ENCODE measurements around the gene DHRS12. TPM values are rescaled to one million over a fixed set of nuclear protein-coding genes. Genes with fewer than 3 reads are reported as not detected.

The DHRS12 gene
- polyA plus RNA-seq, 2 donors = 9.5 to 11.7 TPM

DNA sequence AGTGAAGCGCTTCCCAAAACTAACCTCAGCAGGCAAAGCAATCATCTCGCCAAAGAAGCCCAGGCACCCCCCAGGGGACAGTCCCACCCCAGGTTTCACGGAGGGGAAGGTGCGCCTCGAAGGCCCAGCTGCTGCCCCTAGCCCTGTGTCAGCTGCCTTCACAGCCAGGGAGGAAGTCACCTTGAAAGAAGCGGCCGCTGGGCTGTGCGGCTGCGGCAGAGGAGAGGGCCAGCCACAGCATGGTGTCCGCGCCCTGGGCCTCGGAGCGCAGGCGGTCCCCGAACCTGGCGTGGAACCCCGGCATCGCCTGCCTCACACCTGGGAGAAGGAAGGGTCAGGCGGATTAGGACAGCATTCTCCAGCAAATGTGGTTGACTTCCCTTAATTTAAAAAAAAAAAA lies 35.0 kb downstream of the DHRS12 start:
- H3K4me3 ChIP-seq (ENCODE audit: low read depth in 1 of 2, low read length in 2 of 2) = no peak overlapping the region
- no peaks in the 10 kb centered on the region for H3K9me3 ChIP-seq (ENCODE audit: control insufficient read depth in 2 of 2, insufficient read depth in 1 of 2, low read depth in 1 of 2, low read length in 1 of 2)
- peaks cover 0 to 13% of the 10 kb centered on the region in 2 donors for H3K36me3 ChIP-seq (ENCODE audit: control insufficient read depth in 2 of 2, insufficient read depth in 2 of 2, low read length in 1 of 2)
- WGBS, 2 donors = 95% methylated on average over 19 of the region's 19 CpGs
- H3K27me3 ChIP-seq (ENCODE audit: control insufficient read depth in 1 of 2, insufficient read depth in 2 of 2, low read length in 2 of 2) = no peaks in the 10 kb centered on the region
- H3K4me1 ChIP-seq (ENCODE audit: control insufficient read depth in 2 of 2, insufficient read depth in 2 of 2, low read length in 1 of 2) = peaks cover 2 to 7% of the 10 kb centered on the region in 2 donors
- H3K27ac ChIP-seq (ENCODE audit: low read depth in 2 of 2, low read length in 1 of 2) = no peak overlapping the region

DNA sequence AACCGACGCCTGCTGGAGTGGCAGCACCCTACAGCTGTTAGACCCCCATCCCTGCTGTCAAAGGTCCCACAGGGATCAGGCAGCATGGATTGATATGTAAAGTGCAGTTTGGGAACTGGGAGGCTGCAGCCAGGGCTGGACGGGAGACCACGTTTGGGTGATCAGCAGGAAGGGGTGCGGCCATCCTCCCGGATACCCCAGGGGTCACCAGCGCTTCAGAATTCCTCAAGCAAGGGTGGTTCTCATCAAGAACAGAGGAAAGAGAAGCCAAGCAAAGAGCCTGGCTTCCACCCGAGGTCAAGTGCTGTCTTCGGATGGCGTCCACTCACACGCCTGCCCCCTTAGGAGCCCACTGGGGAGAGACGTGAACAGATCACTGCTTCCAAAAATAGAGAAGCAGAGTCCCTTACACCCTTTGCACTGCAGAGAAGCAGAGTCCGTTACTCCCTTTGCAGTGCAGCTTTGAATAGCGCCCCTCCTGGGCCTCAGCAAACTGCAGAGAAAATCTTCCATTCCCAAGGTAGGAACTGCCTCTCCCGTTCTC lies 35.5 kb downstream of the DHRS12 start:
- no peaks in the 10 kb centered on the region for H3K27me3 ChIP-seq (ENCODE audit: control insufficient read depth in 1 of 2, insufficient read depth in 2 of 2, low read length in 2 of 2)
- no peak overlapping the region for H3K4me3 ChIP-seq (ENCODE audit: low read depth in 1 of 2, low read length in 2 of 2)
- peaks cover 0 to 13% of the 10 kb centered on the region in 2 donors for H3K36me3 ChIP-seq (ENCODE audit: control insufficient read depth in 2 of 2, insufficient read depth in 2 of 2, low read length in 1 of 2)
- peaks cover 2 to 7% of the 10 kb centered on the region in 2 donors for H3K4me1 ChIP-seq (ENCODE audit: control insufficient read depth in 2 of 2, insufficient read depth in 2 of 2, low read length in 1 of 2)
- H3K27ac ChIP-seq (ENCODE audit: low read depth in 2 of 2, low read length in 1 of 2) = no peak overlapping the region
- WGBS, 2 donors = 86 to 87% methylated on average over 15 of the region's 15 CpGs
- no peaks in the 10 kb centered on the region for H3K9me3 ChIP-seq (ENCODE audit: control insufficient read depth in 2 of 2, insufficient read depth in 1 of 2, low read depth in 1 of 2, low read length in 1 of 2)

DNA sequence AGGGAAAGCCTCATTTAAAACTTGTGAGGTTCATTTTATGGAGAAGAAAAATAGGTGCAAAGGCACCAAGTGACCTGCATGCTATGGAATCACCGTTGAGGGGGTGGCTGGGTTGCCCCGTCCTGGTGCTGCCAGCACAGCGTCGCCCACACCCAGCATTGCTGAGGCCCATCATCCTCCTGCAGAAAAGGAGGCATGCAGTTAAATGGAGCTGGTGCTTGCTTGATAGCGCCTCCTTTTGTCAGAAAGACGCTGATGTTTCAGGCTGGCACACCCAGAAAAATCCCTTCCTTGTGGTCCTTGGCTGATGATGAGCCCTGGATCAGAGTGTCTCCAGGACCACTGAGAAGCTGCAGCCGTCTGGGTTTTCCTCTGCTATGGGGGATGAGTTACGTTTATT lies 36.9 kb downstream of the DHRS12 start:
- Histone ChIP-seq H3K27me3 (ENCODE audit: control insufficient read depth in 1 of 2, insufficient read depth in 2 of 2, low read length in 2 of 2) (no peaks in the 10 kb centered on the region), H3K4me1 (ENCODE audit: control insufficient read depth in 2 of 2, insufficient read depth in 2 of 2, low read length in 1 of 2) (peaks cover 2 to 7% of the 10 kb centered on the region in 2 donors), H3K4me3 (ENCODE audit: low read depth in 1 of 2, low read length in 2 of 2) (no peak overlapping the region), H3K36me3 (ENCODE audit: control insufficient read depth in 2 of 2, insufficient read depth in 2 of 2, low read length in 1 of 2) (peaks cover 0 to 18% of the 10 kb centered on the region in 2 donors), H3K9me3 (ENCODE audit: control insufficient read depth in 2 of 2, insufficient read depth in 1 of 2, low read depth in 1 of 2, low read length in 1 of 2) (no peaks in the 10 kb centered on the region), H3K27ac (ENCODE audit: low read depth in 2 of 2, low read length in 1 of 2) (no peak overlapping the region)
- WGBS, 2 donors = 91 to 94% methylated on average over 8 of the region's 8 CpGs

DNA sequence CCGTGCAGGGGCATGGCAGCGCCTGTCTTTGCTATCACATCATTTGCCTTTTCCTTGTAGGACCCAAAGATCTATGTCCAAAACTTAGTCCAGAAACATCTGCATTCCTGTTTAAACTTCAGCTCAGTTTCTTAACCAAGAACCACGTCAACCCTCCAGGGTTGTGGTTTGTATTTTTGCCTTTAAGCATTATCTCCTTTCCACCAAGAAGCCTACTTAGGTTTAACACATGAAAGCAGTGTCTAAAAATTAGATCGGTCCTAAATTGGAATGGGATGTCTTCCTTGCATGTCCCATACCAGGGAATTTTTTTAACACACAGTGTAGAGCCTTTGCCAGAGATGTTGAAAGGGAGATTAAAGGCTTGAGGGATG lies 38.8 kb downstream of the DHRS12 start:
- whole genome bisulfite sequencing, 2 donors = 66 to 77% methylated on average over 4 of the region's 4 CpGs
- Histone ChIP-seq H3K9me3 (ENCODE audit: control insufficient read depth in 2 of 2, insufficient read depth in 1 of 2, low read depth in 1 of 2, low read length in 1 of 2) (no peaks in the 10 kb centered on the region), H3K36me3 (ENCODE audit: control insufficient read depth in 2 of 2, insufficient read depth in 2 of 2, low read length in 1 of 2) (peaks cover 0 to 23% of the 10 kb centered on the region in 2 donors), H3K27ac (ENCODE audit: low read depth in 2 of 2, low read length in 1 of 2) (peak overlapping the region; percentile 43 to 50), H3K4me1 (ENCODE audit: control insufficient read depth in 2 of 2, insufficient read depth in 2 of 2, low read length in 1 of 2) (peaks cover 2% of the 10 kb centered on the region in 2 donors), H3K4me3 (ENCODE audit: low read depth in 1 of 2, low read length in 2 of 2) (no peak overlapping the region), H3K27me3 (ENCODE audit: control insufficient read depth in 1 of 2, insufficient read depth in 2 of 2, low read length in 2 of 2) (no peaks in the 10 kb centered on the region)

DNA sequence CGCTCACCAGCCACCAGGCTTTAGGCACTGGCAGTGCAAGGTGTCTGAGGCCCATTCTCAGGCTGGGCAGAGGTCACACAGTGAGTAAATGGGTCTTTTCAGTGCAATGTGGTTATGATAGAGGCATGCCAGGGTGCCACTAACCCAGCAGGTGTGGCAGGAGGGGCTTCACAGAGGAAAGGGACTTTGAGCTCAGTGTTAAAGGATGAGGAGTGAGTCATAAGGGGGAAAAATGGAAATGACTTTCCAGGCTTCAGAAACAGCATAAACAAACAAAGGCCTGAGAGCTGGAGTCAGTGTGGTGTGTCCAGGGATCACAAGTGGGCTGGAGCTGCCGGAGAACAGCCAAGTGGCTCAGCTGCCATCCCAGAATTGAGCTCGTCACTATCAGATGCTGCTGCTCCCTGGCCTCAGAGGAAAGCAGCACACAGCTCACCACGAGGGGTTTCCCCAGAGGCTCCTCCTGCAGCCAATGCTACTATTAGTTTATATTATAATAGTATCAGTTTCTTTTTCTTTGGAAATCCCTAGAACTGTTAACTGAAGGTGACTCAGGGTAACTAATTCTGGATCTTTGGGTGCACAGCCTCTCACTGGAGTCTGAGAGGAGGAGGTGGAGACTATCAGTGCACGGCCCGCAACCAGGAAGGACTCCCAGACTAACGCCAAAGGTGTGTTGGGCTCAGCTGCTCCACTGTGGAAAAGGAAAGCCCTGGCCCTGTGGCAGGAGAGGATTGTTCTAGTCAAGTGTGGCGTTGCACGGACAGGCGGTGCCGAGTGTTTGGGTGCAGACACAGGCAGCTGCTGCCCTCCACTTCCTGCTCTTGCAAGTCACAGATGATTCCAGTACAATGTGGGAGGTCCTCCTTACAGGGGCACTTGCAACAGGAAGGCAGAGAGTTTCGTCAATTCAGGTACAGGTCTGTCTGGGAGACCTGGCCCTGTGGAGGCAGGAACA lies 39.5 kb downstream of the DHRS12 start:
- Histone ChIP-seq H3K27ac (ENCODE audit: low read depth in 2 of 2, low read length in 1 of 2) (peak overlapping the region; percentile 53 to 63), H3K27me3 (ENCODE audit: control insufficient read depth in 1 of 2, insufficient read depth in 2 of 2, low read length in 2 of 2) (no peaks in the 10 kb centered on the region), H3K4me3 (ENCODE audit: low read depth in 1 of 2, low read length in 2 of 2) (no peak overlapping the region), H3K4me1 (ENCODE audit: control insufficient read depth in 2 of 2, insufficient read depth in 2 of 2, low read length in 1 of 2) (peaks cover 2% of the 10 kb centered on the region in 2 donors), H3K36me3 (ENCODE audit: control insufficient read depth in 2 of 2, insufficient read depth in 2 of 2, low read length in 1 of 2) (peaks cover 0 to 23% of the 10 kb centered on the region in 2 donors), H3K9me3 (ENCODE audit: control insufficient read depth in 2 of 2, insufficient read depth in 1 of 2, low read depth in 1 of 2, low read length in 1 of 2) (no peaks in the 10 kb centered on the region)
- 36 to 50% methylated on average over 12 of the region's 12 CpGs for WGBS, 2 donors

DNA sequence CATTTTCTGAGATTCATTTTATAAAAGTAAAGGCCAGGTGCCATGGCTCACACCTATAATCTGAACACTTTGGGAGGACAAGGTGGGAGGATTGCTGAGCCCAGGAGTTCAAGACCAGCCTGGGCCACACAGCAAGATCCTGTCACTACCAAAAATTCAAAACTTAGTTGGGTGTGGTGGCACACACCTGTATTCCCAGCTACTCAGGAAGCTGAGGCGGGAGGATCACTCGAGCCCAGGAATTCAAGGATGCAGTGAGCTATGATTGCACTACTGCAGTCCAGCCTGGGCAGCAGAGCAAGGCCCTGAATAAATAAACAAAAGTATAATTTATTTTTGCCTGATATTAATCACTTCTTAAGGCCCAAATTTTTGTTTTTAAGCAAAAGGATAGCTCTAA lies 40.5 kb downstream of the DHRS12 start:
- H3K27ac ChIP-seq (ENCODE audit: low read depth in 2 of 2, low read length in 1 of 2) = no peak overlapping the region
- WGBS, 2 donors = 90 to 93% methylated on average over 2 of the region's 2 CpGs
- H3K4me1 ChIP-seq (ENCODE audit: control insufficient read depth in 2 of 2, insufficient read depth in 2 of 2, low read length in 1 of 2) = peaks cover 2% of the 10 kb centered on the region in 2 donors
- peaks cover 0 to 26% of the 10 kb centered on the region in 2 donors for H3K36me3 ChIP-seq (ENCODE audit: control insufficient read depth in 2 of 2, insufficient read depth in 2 of 2, low read length in 1 of 2)
- no peaks in the 10 kb centered on the region for H3K9me3 ChIP-seq (ENCODE audit: control insufficient read depth in 2 of 2, insufficient read depth in 1 of 2, low read depth in 1 of 2, low read length in 1 of 2)
- no peak overlapping the region for H3K4me3 ChIP-seq (ENCODE audit: low read depth in 1 of 2, low read length in 2 of 2)
- H3K27me3 ChIP-seq (ENCODE audit: control insufficient read depth in 1 of 2, insufficient read depth in 2 of 2, low read length in 2 of 2) = no peaks in the 10 kb centered on the region

DNA sequence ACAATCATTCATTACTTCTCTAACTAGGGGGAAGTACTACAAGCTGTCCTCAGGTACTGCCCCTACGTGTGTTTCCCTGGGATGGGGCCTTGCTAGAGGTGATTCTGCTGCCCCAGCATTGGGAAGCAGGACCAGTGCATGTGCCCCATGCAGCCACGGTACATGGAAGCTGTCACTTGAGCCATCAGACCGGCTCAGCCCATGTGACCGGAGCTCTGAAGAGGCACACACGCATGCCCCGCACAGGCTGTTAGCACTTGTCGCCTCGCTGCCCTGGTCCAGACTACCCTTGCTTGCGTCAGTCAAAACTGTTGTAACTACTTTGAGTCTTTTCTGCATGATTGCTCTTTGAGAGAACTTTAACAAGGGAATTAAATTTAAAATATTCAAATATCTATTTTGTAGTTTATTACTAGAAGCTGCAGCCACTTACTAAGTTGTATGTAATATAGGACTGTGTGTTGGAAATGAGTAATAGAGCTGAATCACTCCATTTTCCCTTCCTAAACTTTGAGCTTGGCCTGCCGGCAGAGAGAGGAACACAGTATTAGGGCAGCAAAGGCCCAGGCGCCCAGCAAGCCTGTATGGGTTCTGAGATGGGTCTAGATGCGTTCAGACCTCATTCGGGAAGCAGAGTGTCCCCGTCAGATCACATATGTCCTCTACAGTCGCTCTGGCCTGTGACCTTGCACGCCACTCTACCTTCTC lies 42.2 kb downstream of the DHRS12 start:
- WGBS, 2 donors = 96 to 98% methylated on average over 16 of the region's 16 CpGs
- Histone ChIP-seq H3K4me1 (ENCODE audit: control insufficient read depth in 2 of 2, insufficient read depth in 2 of 2, low read length in 1 of 2) (peaks cover 2% of the 10 kb centered on the region in 2 donors), H3K9me3 (ENCODE audit: control insufficient read depth in 2 of 2, insufficient read depth in 1 of 2, low read depth in 1 of 2, low read length in 1 of 2) (no peaks in the 10 kb centered on the region), H3K27me3 (ENCODE audit: control insufficient read depth in 1 of 2, insufficient read depth in 2 of 2, low read length in 2 of 2) (no peaks in the 10 kb centered on the region), H3K4me3 (ENCODE audit: low read depth in 1 of 2, low read length in 2 of 2) (no peak overlapping the region), H3K36me3 (ENCODE audit: control insufficient read depth in 2 of 2, insufficient read depth in 2 of 2, low read length in 1 of 2) (peaks cover under 1 to 27% of the 10 kb centered on the region in 2 donors), H3K27ac (ENCODE audit: low read depth in 2 of 2, low read length in 1 of 2) (no peak overlapping the region)

DNA sequence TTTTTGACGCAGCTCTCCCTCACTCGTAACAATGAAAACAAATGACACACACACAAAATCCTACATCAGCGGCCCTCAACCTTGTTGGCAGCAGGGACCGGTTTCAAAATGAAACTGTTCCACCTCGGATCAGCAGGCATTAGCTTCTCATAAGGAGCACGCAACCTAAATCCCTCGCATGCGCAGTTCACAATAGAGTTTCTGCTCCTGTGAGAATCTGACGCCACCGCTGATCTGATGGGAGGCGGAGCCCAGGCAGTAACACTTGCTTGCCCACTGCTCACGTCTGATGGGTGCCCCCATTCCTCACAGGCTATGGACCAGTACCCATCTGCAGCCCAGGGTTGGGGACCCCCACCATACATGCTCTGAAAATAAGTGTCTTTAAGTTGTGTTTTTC lies 43.4 kb downstream of the DHRS12 start:
- Histone ChIP-seq H3K27ac (ENCODE audit: low read depth in 2 of 2, low read length in 1 of 2) (peak overlapping the region in 1 of 2 donors; percentile 28), H3K4me3 (ENCODE audit: low read depth in 1 of 2, low read length in 2 of 2) (no peak overlapping the region)

DNA sequence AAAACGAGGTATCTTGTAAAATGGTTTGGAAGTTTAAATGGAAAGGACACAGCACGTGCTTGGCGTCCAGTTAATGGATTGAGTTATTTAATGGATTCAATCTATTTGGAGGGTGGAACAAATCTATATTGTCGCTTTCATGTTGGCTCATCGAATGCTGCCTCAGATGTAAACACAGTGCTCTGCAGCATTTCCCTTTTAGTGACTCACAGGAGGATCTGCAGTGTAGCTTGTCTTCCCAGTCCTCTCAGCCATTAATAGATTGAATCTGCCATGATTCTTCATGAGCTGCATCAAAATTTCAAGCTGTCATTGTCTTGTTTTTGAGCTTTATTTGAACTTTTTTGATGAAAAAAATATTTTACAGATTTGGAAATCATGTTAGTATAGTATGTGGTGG lies 44.7 kb downstream of the DHRS12 start:
- Histone ChIP-seq H3K27ac (ENCODE audit: low read depth in 2 of 2, low read length in 1 of 2) (no peak overlapping the region), H3K27me3 (ENCODE audit: control insufficient read depth in 1 of 2, insufficient read depth in 2 of 2, low read length in 2 of 2) (no peaks in the 10 kb centered on the region), H3K4me3 (ENCODE audit: low read depth in 1 of 2, low read length in 2 of 2) (no peak overlapping the region), H3K36me3 (ENCODE audit: control insufficient read depth in 2 of 2, insufficient read depth in 2 of 2, low read length in 1 of 2) (peaks cover 8 to 27% of the 10 kb centered on the region in 2 donors), H3K4me1 (ENCODE audit: control insufficient read depth in 2 of 2, insufficient read depth in 2 of 2, low read length in 1 of 2) (no peaks in the 10 kb centered on the region), H3K9me3 (ENCODE audit: control insufficient read depth in 2 of 2, insufficient read depth in 1 of 2, low read depth in 1 of 2, low read length in 1 of 2) (no peaks in the 10 kb centered on the region)
- WGBS, 2 donors = 91% methylated on average over 5 of the region's 5 CpGs

More for the DNA sequence above, 43.4 kb downstream of the DHRS12 start:
- Histone ChIP-seq H3K4me1 (ENCODE audit: control insufficient read depth in 2 of 2, insufficient read depth in 2 of 2, low read length in 1 of 2) (peaks cover 2% of the 10 kb centered on the region in 2 donors), H3K36me3 (ENCODE audit: control insufficient read depth in 2 of 2, insufficient read depth in 2 of 2, low read length in 1 of 2) (peaks cover 8 to 27% of the 10 kb centered on the region in 2 donors), H3K9me3 (ENCODE audit: control insufficient read depth in 2 of 2, insufficient read depth in 1 of 2, low read depth in 1 of 2, low read length in 1 of 2) (no peaks in the 10 kb centered on the region), H3K27me3 (ENCODE audit: control insufficient read depth in 1 of 2, insufficient read depth in 2 of 2, low read length in 2 of 2) (no peaks in the 10 kb centered on the region)
- WGBS, 2 donors = 87 to 88% methylated on average over 12 of the region's 12 CpGs
